HG03565 (cell line): Measurements from ENCODE around the gene FAM221B.

Experiments used
- ATAC-seq: cut with Tn5 transposase; IDR thresholded peaks from one replicate; pipeline ENCODE4 v1.9.1; 2021; ENCODE audit warnings: mild to moderate bottlenecking, moderate library complexity; ENCODE audit not compliant: unreplicated experiment

FAM221B gene

DNA sequence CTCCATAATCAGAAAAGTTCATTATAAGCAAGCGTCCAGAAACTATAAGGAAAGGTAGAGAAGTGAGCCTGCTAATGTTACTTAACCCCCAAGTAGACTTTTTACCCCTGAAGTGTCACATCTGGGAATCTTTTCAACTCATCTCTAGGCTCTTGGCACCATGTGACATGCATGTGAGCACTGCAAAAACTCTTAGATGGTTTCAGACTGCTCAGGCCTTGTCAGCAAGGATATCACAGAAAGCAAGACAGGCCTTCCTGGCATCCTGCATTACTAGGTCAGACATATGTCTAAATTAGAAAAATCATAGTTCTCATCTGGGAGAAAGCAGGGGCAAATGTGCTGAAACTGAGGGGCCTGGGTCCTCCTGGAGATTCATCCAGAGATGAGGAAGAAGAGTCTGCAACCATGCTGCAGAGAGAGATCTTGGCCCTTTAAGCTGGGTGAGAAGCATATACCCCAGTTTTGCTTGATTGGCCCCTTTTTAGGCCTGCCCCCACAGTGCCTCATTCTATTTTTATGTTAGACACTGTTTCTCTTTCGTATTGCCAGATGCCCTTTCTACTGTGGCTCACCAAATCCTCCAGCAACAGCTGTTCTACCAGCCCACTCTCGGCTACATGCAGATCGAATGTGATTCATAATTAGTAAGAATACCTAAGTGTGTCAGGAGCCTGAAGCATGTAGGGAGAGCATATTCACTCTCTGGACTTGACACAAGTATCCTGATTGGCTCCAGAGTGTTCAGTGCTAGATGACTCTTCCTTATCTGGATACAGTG is 19.4 kb upstream of the FAM221B start:
- ATAC-seq: peak; percentile 51

GRCh38 chr9:35845824-35846771 is 17.6 kb upstream of the FAM221B start:
- ATAC-seq: no peak

- no peak for ATAC-seq
These were observed 16.2 kb upstream of the FAM221B start for GRCh38 chr9:35844628-35845270.

DNA sequence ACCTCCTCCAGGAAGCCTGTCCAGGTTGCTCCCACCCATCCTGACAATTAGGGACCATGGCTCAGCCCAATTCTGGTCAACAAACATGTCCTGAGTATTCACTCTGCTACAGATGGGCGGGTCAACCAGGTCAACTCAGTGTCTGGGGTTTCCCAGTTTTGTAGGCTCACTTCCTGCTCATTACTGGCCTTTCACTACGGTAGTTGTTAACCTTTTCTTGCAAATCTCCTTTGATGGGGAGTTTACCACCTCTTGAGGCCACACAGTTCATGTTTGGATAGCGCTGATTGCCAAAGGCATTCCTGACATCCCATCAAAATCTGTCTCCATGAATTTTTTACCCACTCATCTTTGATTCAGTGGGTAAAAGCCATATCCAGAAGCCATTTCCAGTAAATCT is 14.3 kb upstream of the FAM221B start:
- peak; percentile 53 for ATAC-seq

- ATAC-seq: no peak
These were observed 13.7 kb upstream of the FAM221B start for GRCh38 chr9:35842020-35842745.

GRCh38 chr9:35841645-35841900 is 13.0 kb upstream of the FAM221B start:
- no peak for ATAC-seq

GRCh38 chr9:35840881-35841644 is 12.5 kb upstream of the FAM221B start:
- ATAC-seq: no peak

DNA sequence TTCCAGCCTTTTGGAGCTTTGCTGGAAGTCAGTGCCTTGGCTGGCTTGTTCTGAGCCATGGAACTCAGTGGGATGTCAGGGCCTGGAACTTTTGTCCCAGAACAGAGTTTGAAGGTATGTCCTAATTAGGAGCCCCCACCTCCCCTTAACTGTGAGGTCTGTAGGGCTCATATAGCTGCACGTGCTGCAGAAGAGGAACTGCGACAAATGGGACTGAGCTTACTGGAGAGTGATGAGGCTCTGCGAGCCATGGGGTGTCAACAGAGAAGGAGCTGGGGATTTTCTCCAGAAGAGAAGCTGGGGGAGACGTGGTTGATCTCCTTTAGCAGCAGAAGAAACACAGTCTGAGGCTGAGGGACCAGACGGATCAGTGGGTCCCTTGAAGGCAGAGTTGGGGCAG is 11.4 kb upstream of the FAM221B start:
- ATAC-seq: no peak

- no peak for ATAC-seq
These were observed 8.1 kb upstream of the FAM221B start for GRCh38 chr9:35836595-35836994.

DNA sequence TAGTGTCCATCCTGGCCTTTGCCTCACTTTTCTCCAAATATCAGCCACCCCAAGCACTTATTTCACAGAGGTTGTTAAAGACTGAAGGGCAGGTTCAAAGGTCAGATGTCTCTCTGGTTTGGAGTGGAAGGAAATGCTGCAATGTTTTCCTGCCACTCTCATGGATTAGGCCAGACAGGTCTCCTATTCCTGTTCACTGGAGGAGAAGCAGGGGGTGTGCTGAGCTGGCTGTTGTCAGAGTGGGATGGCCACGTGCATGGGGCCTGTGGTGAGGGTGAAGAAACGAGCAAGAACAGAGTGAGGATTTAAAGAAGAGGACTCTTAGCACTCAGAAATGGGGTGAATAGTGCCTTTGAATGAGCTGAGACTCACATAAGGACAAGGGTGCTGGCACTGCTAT is 7.2 kb upstream of the FAM221B start:
- no peak for ATAC-seq

GRCh38 chr9:35835216-35835632 is 6.7 kb upstream of the FAM221B start:
- no peak for ATAC-seq

DNA sequence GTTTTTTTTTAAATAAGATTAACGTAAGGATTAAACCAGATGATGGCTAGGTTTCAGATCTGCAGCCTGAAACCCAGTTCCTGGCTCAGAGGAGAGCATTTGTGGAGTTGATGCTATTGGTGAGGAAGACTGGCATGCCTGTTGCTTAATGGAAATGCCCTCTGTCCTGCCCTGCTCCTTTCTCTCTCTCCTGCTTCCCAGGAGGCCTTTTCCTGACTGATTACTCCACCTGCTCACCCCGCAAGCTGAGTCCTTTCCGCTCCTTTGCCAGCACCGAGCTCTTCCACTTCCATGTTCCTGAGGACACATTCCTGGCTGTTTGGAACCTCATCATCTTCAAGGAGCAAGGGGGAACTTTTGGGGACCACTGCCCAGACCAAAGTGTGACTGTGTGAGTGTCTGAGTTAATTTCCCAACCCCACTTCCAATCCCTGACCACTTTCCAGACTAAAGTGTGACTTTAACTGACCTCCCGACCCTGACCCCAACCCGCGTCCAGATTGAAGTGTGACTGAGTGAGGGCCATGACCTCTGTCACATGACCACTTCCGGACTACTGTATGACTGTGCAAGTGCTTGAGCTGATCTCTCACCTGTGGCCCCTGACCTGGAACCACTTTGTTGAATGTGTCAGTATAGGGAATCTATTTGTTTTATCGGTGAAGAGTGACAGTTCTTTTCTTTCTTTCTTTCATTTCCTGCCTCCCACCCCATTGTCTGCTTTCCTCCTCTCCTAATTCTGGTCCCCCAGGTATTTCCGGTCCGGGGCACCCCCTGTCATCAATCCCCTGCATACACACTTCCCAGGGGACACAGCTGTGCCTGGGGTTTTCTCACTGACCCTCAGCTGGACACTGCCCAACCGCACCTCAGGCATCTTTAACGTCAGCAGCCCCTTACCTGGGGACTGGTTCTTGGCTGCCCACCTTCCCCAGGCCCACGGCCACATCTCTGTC is 6.0 kb upstream of the FAM221B start:
- ATAC-seq: no peak

DNA sequence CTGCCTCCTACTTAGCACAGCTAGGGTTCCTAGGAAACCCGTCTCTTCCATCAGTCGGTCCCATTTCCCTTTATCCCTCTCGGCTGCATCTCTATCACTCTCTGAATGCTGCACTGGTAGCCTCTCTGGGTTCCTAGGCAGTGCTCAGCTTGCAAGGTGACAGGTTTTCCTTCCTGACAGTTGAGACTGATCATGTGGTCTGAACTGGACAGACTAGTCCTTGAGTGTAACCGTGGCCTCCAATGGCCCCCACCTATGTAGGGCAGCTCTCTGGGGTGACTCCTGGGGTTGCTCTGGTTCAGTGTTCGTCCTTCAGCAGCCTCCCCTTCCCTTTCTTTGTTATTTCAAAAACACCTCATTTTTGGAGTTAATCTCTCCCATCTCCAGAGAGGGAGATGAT is 4.3 kb upstream of the FAM221B start:
- ATAC-seq: no peak

- ATAC-seq: no peak
These were observed 2.5 kb upstream of the FAM221B start for GRCh38 chr9:35831040-35831439.

DNA sequence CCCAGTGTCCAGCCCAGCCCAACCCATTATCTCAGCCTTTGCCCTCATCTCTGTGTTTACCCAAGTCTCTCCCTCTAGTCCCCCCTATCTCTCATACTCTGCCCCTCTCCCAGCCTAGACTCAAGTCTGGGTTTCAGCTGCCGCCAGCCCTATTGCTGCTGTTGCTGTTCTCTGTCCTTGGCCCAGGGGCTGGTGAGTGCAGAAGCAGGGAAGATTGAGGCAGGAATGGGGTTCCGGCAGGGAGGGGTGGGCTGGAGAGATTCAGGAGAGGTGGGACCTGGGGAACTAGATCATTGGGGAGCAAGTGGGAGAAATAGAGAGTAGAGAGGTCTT is 1.2 kb upstream of the FAM221B start:
- no peak for ATAC-seq

DNA sequence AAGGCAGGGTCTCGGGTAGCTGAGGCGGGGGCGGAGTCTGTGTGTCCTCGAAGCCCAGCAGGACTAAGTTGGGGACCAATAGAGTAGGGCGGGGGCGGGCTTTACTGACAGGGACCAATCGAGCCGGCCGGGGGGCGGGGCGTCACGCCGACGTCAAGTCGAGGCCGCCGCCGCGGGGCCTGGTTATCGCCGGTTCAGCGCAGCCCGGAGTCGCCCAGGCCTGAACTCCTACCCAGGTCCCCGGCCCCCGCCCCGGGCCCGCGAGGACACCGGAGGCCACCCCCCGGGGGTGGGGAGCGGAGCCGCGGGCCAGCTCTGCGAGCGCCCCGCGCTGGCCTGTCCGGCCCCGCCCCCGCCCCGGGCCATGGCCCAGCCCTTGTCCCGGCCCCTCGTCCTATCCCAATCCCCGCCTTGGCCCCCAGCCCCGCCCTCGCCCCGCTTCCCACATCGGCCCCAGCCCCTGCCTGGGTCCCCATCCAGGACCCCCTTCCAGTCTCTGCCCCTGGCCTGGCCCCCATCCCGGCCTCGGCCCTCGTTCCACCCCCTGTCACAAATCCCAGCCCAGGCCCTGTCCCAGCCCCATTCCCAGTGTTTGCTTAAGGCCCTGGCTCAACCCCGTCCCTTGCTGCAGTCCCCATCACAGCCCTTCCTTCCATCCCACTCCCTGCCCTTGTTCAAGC is 692 bp upstream of the FAM221B start, which contains the start of gene TMEM8B:
TSS of gene TMEM8B (plus strand) at position 145 of the 680 bp plus-strand sequence. CDS start at position 365, 220 bp downstream.
- ATAC-seq: peak; percentile 44

- ATAC-seq: no peak
These were observed 1.0 kb downstream of the FAM221B start for GRCh38 chr9:35827486-35827885.

GRCh38 chr9:35826071-35826701 is 2.3 kb downstream of the FAM221B start:
- ATAC-seq: peak; percentile 35
